ENCODE measurements around the gene PADI4. TPM values are rescaled to one million over a fixed set of nuclear protein-coding genes. Genes with fewer than 3 reads are reported as not detected.

The PADI4 gene
- total and polyA plus RNA-seq, 2 of the 8 experiments (the other 6 are each of a cell fraction or from before 2014, with no cell fraction given) = 0.29 TPM; not detected in 1

- no peak for TF ChIP-seq CHD7 (IDR thresholded peaks at IDR 0.05; ENCODE audit: insufficient replicate concordance, low read length)
Measured at GRCh38 chr1:17404034-17404684, 96.2 kb downstream of the PADI4 start (continued).

Measured in H1 (cell line).